GM13977 (cell line): Measurements from ENCODE around the gene TMEM147.

Experiments used
- DNase-seq: peaks from one replicate; pipeline ENCODE4 v3.0.0; 2012; ENCODE audit warnings: low spot score
- CTCF ChIP-seq: IDR thresholded peaks from 2 replicates; pipeline ENCODE4 v1.5.1; 2012; ENCODE audit warnings: mild to moderate bottlenecking, control low read depth; ENCODE audit not compliant: insufficient read depth; ENCODE audit errors: extremely low read depth, missing control alignments
- in situ Hi-C: fragments of 300-500 bp; cut with MboI; formaldehyde crosslinking; loops from one replicate; pipeline ENCODE4 v1.12.0; 2022; ENCODE audit warnings: low sequenced_read_pairs, low pct_unique_long_range_greater_than_20kb, mixed read lengths, inconsistent platforms; ENCODE audit not compliant: unreplicated experiment

The TMEM147 gene

GRCh38 chr19:35517342-35517741, 28.1 kb upstream of the TMEM147 start:
- no peak for DNase-seq
- TF ChIP-seq CTCF, result no peak
- in situ Hi-C loops, result no loop called here

DNA sequence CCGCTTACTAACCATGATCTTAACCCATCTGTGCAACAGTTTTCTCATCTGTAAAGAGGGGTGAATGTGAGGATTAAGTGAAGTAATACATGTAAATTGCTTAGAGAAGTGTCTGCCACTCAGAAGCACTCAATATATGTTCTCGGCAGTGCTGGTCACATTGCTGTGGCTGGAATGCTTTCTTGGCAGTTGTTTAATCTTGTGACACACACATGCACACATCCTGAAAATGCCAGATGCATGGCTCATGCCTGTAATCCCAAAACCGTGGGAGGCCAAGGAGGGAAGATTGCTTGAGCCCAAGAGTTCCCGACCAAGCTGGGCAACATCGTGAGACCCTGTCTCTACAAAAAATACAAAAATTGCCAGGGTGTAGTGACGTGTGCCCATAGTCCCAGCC, 27.1 kb upstream of the TMEM147 start:
- TF ChIP-seq CTCF, result no peak
- DNase-seq, result no peak
- in situ Hi-C loops, result no loop called here

DNA sequence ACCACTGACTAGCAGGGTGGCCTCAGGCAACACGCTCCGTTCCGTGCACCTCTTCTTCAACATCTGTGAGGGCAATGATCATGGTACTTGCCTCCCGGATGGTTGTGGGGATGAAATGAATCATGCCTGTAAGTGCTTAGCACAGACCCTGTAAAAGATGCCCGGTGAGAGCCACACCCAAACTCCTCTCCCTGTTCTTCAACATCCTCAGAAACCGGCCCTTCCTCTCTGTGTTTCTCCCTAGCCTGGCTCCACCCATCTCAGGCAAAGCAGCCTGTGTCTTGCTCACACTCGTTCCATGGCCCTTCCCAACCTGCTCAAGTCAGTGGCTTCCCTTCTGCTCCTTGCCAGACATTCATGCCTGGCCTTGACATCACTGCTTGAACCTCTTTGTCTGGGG, 26.1 kb upstream of the TMEM147 start:
- TF ChIP-seq CTCF, result no peak
- in situ Hi-C loops, result no loop called here
- no peak for DNase-seq

DNA sequence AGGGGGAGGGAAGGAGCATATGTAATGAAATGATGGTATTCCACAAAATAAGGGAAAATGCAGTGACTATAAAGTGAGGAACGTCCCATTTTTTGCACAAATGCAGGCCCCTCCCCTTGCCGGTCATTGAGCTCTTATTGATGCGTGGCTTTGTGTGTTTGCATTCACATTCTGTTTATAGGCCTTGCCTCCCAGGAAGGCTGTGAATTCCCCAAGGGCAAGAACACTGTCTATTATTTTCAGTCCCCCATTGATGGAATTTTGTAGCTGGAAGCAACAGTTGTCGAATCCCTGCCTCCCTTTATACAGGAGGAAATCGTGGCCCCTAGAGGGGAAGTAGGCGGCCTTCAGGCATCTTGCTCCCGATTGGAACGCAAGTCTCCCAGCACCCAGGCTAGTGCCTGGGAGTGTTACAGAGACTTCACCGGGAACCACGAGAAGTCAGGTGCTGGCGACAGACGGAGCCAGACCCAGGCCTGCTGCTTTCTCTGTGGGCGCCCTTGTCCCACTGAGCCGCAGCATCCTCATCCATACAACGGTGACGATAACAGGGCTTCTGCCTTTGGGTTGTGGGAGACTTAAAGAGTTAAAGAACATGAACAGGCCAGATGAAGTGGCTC, 24.2 kb upstream of the TMEM147 start:
- no peak for DNase-seq
- in situ Hi-C loops, result no loop called here
- no peak for TF ChIP-seq CTCF

DNA sequence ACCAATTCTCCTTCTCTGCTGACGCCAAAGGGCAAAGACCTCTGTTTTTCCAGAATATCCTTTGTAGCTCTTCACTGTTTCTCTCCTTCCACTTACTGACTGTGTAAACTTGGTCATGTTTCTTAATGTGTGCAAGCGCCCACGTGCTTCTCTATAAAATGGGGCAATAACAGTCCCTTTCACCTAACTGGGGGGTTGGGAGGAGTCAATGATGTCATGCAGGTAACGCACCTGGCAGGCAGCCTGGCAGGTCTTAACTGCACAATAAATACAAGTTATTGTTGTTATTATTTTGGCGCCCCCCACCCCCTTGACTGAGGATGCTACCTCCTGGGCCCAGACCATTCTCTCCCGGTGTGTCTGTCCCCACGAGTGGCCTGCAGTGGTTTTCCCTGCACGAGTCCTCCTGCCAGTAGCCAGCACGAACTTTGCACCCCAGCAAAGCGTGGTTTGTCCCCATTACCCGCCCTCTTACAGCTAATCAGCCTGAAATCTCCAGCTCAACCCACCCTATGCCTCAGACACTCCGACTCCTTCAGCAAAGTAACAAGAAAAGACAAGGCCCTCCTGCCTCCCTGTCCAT, 22.6 kb upstream of the TMEM147 start:
- in situ Hi-C loops, result no loop called here
- no peak for TF ChIP-seq CTCF
- no peak for DNase-seq

GRCh38 chr19:35524181-35524837, 21.1 kb upstream of the TMEM147 start:
- TF ChIP-seq CTCF, result no peak
- in situ Hi-C loops, result no loop called here
- no peak for DNase-seq
